Lung (tissue), 12 donors: Measurements from ENCODE around the gene PLXNA2. TPM values are rescaled to one million over a fixed set of nuclear protein-coding genes. Genes with fewer than 3 reads are reported as not detected.

Experiments
- ATAC-seq: fragments of 200-7000 bp; cut with Tn5 transposase; one replicate; pipeline ENCODE4 v1.9.1; 2020; ENCODE audit warnings: moderate number of reproducible peaks; ENCODE audit not compliant: insufficient read depth, low FRiP score
- DNase-seq, 3 donors: peaks; one replicate each; pipeline ENCODE4 v3.0.0-alpha.2; 2013 to 2017
- H3K27ac ChIP-seq, 2 donors: one replicate each; pipeline ENCODE4 v1.5.1; 2013; ENCODE audit warnings: mild to moderate bottlenecking in 2 of 2, moderate library complexity in 2 of 2, control low read depth in 1 of 2, inconsistent platforms in 1 of 2, low read depth in 1 of 2, low read length in 1 of 2
- H3K27me3 ChIP-seq, 3 donors: one replicate each; pipeline ENCODE4 v1.5.1; 2013; ENCODE audit warnings: low read length in 2 of 3; ENCODE audit not compliant: control insufficient read depth in 3 of 3, insufficient read depth in 3 of 3
- H3K36me3 ChIP-seq, 4 donors: one replicate each; pipeline ENCODE4 v1.5.1; 2013; ENCODE audit warnings: low read length in 4 of 4, mild to moderate bottlenecking in 1 of 4, moderate library complexity in 1 of 4; ENCODE audit not compliant: control insufficient read depth in 4 of 4, insufficient read depth in 4 of 4
- H3K4me1 ChIP-seq, 5 donors: one replicate each; pipeline ENCODE4 v1.5.1; 2013; ENCODE audit warnings: low read length in 5 of 5, mild to moderate bottlenecking in 2 of 5, moderate library complexity in 1 of 5; ENCODE audit not compliant: control insufficient read depth in 5 of 5, insufficient read depth in 5 of 5
- H3K4me3 ChIP-seq: one replicate; pipeline ENCODE4 v1.5.1; 2013; ENCODE audit warnings: mild to moderate bottlenecking, control low read depth, moderate library complexity
- H3K9ac ChIP-seq, 2 donors: one replicate each; pipeline ENCODE4 v1.5.1; 2013; ENCODE audit warnings: low read length in 2 of 2, control low read depth in 1 of 2; ENCODE audit not compliant: insufficient read depth in 1 of 2
- H3K9me3 ChIP-seq, 4 donors: one replicate each; pipeline ENCODE4 v1.5.1; 2013; ENCODE audit warnings: low read length in 3 of 4, mild to moderate bottlenecking in 1 of 4, moderate library complexity in 1 of 4; ENCODE audit not compliant: control insufficient read depth in 4 of 4, insufficient read depth in 3 of 4
- WGBS, 2 donors: extraction: QIAGEN DNeasy Blood & Tissue Kit; methylation state at CpG; one replicate each; pipeline ENCODE4 v1.1.7; 2013; 5-methylcytosine and 5-hydroxymethylcytosine counted together
- polyA plus RNA-seq, 2 donors: library from polyadenylated mRNA; stranded (reverse); fragments of 200-250 nt; gene quantifications; one replicate each; pipeline ENCODE4 v1.2.1, GENCODE V29; 2013
- total RNA-seq, 2 donors: library from RNA; depleted of rRNA in 1 of 2; stranded (reverse); fragments of >200 nt in 1 of 2; gene quantifications; one replicate each; pipeline ENCODE4 v1.2.1, GENCODE V29; 2014 to 2021
- TF ChIP-seq, protein P1 (sequence below): IDR thresholded peaks from 2 replicates; pipeline ENCODE4 v1.5.1; 2012; ENCODE audit warnings: mild to moderate bottlenecking; ENCODE audit errors: control extremely low read depth, extremely low read depth
- donor health status: control.
- donor health status: control.
- donor health status: Bipolar disorder and iron deficiency.
- donor health status: healthy.
- donor health status: DM: yes; HTN: yes; CAD: no.

Gene PLXNA2
- total and polyA plus RNA-seq, 4 donors, result 13.2 to 118 (median 32.6) TPM

DNA sequence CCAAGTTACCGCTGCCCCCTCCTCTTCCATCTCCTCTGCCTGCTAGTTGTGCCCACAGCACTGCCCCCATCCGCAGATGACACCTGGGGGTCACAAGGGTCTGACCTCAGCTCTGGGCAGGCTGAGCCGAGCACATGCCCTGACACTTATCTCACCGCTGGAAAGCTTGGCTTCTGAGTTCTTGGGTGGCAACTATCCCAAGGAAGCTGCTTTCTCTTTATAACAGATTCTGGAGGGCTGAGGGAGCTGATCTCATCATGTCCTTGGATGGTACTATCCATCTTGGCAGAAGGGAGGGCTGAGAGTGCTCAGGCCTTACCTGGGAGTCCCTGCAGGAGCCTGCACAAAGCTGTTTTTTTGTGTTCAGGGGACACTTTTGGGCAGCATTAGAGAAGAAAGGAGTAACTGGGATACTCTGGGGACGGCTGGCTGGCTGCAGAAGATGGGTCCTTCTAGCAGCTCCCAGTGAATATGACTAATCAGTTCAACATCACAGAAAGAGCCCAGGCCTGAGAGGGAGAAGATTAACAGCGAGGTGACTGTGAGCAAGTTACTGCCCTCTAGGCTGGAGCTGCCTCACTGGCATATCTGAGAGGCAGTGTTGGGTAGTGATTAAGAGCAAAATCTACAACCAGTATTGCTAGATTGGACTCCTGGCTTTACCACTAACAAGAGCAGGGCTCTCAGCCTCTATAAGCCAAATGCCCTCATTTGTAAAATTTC lies 71.6 kb downstream of the PLXNA2 start:
- 78 to 83% methylated on average over 6 of the region's 6 CpGs for WGBS, 2 donors
- no peak for ATAC-seq
- peak overlapping the region in 1 of 2 donors; percentile 7 for H3K27ac ChIP-seq

DNA sequence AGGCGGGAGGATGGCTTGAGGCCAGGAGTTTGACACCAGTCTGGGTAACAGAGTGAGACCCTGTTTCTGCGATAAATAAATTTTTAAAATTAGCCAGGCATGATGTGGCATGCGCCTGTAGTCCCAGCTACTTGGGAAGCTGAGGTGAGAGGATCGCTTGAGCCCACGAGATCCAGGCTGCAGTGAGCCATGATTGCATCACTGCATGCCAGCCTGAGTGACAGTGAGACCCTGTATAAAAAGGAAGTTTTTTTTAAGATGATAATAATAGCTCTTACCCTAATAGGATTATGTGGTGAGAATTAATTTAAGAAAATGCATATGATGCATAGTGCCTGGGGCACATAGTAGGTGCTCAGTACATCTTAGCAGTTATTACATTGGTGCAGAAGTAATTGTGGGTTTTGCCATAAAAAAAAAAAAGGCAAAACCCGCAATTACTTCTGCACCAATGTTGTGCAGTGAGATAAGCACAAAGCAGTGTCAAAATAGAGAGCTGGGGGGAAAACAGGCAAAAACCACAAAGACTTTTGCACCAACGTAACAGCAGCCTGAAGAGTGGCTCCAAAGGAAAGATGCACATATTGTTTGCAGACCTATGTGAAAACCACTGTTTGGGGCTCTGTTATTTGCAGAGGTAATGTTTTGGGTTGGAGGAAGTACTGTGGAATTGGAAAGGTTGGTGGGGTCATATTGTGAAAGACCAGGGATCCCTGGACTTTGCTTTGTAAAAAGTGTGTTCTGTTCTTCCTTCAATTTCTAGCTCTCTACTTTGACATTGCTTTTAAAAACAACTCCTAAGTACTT lies 72.4 kb downstream of the PLXNA2 start:
- Histone ChIP-seq H3K4me1 (peaks cover under 1 to 28% (median 10%) of the 10 kb centered on the region in 5 donors), H3K27ac (peak overlapping the region in 1 of 2 donors; percentile 7), H3K4me3 (no peak overlapping the region), H3K36me3 (peaks cover 0 to 4% (median 0%) of the 10 kb centered on the region in 4 donors), H3K27me3 (no peaks in the 10 kb centered on the region), H3K9ac (no peak overlapping the region), H3K9me3 (no peaks in the 10 kb centered on the region)
- TF ChIP-seq, protein P1, sequence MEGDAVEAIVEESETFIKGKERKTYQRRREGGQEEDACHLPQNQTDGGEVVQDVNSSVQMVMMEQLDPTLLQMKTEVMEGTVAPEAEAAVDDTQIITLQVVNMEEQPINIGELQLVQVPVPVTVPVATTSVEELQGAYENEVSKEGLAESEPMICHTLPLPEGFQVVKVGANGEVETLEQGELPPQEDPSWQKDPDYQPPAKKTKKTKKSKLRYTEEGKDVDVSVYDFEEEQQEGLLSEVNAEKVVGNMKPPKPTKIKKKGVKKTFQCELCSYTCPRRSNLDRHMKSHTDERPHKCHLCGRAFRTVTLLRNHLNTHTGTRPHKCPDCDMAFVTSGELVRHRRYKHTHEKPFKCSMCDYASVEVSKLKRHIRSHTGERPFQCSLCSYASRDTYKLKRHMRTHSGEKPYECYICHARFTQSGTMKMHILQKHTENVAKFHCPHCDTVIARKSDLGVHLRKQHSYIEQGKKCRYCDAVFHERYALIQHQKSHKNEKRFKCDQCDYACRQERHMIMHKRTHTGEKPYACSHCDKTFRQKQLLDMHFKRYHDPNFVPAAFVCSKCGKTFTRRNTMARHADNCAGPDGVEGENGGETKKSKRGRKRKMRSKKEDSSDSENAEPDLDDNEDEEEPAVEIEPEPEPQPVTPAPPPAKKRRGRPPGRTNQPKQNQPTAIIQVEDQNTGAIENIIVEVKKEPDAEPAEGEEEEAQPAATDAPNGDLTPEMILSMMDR, result no peak
- 54 to 76% methylated on average over 7 of the region's 7 CpGs for WGBS, 2 donors
- ATAC-seq (no peak), DNase-seq (no peak)

More for the DNA sequence above, 71.6 kb downstream of the PLXNA2 start:
- Histone ChIP-seq H3K9me3 (no peaks in the 10 kb centered on the region), H3K4me3 (no peak overlapping the region), H3K9ac (no peak overlapping the region), H3K36me3 (peaks cover 0 to 4% (median 0%) of the 10 kb centered on the region in 4 donors), H3K27me3 (no peaks in the 10 kb centered on the region), H3K4me1 (peaks cover 0 to 24% (median 11%) of the 10 kb centered on the region in 5 donors)
- TF ChIP-seq, protein P1, result no peak
- no peak for DNase-seq

DNA sequence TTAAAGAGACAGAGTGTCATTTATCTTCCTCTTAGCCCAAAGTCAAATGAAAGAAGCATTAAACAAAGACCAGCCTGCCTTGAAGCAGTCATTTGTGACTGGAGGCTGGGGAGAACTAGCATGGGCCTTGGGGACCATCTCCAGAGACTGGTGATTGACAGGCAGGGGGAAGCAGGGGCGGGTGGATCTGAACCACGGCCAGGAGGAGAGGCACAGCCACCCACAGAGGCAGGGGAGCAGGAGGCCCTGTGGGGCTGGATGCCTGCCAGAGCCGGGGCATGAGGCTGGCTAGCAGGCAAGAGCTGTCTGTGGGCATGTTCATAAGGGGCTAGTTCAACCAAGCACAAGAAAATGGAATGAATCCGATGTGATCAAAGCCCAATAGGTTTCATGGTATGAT lies 73.9 kb downstream of the PLXNA2 start:
- WGBS, 2 donors, result 25 to 38% methylated on average over 4 of the region's 4 CpGs
- Histone ChIP-seq H3K36me3 (peaks cover 0 to 4% (median 0%) of the 10 kb centered on the region in 4 donors), H3K4me1 (peaks cover 2 to 29% (median 10%) of the 10 kb centered on the region in 5 donors), H3K9ac (peak overlapping the region in 1 of 2 donors; percentile 18), H3K4me3 (no peak overlapping the region), H3K27me3 (no peaks in the 10 kb centered on the region), H3K9me3 (no peaks in the 10 kb centered on the region), H3K27ac (no peak overlapping the region)
- ATAC-seq, result no peak
- TF ChIP-seq, protein P1, result no peak
- no peak for DNase-seq
